ENCODE results near the gene TMOD4. TPM values are rescaled to one million over a fixed set of nuclear protein-coding genes. Genes with fewer than 3 reads are reported as not detected.
A peak's percentile ranks its signal among the peaks of the same experiment; 100 is the strongest.

TMOD4 gene
- polyA plus RNA-seq, 4 donors = 0.19 to 1.9 (median 0.38) TPM; not detected in 1

- H3K9me3 ChIP-seq (ENCODE audit: control insufficient read depth in 2 of 2, insufficient read depth in 1 of 2, low read depth in 1 of 2, low read length in 1 of 2) = no peaks in the 10 kb centered on the region
- no peak for DNase-seq
- peak overlapping the region in 1 of 3 donors; percentile 44 for H3K4me3 ChIP-seq (ENCODE audit: low read depth in 1 of 3, low read length in 3 of 3)
- 70 to 79% (median 75%) methylated on average over 53 to 74 of the region's 74 CpGs for WGBS, 3 donors
- H3K4me1 ChIP-seq (ENCODE audit: control insufficient read depth in 3 of 3, insufficient read depth in 2 of 3, low read depth in 1 of 3, low read length in 2 of 3) = peaks cover 0 to 10% (median 3%) of the 10 kb centered on the region in 3 donors
- H3K27ac ChIP-seq (ENCODE audit: low read depth in 1 of 3, low read length in 2 of 3) = no peak overlapping the region
- FAIRE-seq = no peak
- H3K36me3 ChIP-seq (ENCODE audit: control insufficient read depth in 3 of 3, insufficient read depth in 2 of 3, low read depth in 1 of 3, low read length in 3 of 3) = peaks cover 0 to 41% (median 0%) of the 10 kb centered on the region in 3 donors
- H3K27me3 ChIP-seq (ENCODE audit: control insufficient read depth in 3 of 3, insufficient read depth in 3 of 3, low read length in 3 of 3) = peaks cover 0 to 21% (median 0%) of the 10 kb centered on the region in 3 donors
Measured at GRCh38 chr1:151132335-151133017, 43.3 kb downstream of the TMOD4 start.

GRCh38 chr1:151131701-151132334 lies 44.0 kb downstream of the TMOD4 start:
- Histone ChIP-seq H3K27me3 (ENCODE audit: control insufficient read depth in 3 of 3, insufficient read depth in 3 of 3, low read length in 3 of 3) (peaks cover 0 to 21% (median 0%) of the 10 kb centered on the region in 3 donors), H3K27ac (ENCODE audit: low read depth in 1 of 3, low read length in 2 of 3) (peak overlapping the region in 2 of 3 donors; percentile 8 to 45), H3K9me3 (ENCODE audit: control insufficient read depth in 2 of 2, insufficient read depth in 1 of 2, low read depth in 1 of 2, low read length in 1 of 2) (no peaks in the 10 kb centered on the region), H3K4me3 (ENCODE audit: low read depth in 1 of 3, low read length in 3 of 3) (peak overlapping the region in 2 of 3 donors; percentile 6 to 44), H3K36me3 (ENCODE audit: control insufficient read depth in 3 of 3, insufficient read depth in 2 of 3, low read depth in 1 of 3, low read length in 3 of 3) (peaks cover 0 to 37% (median 0%) of the 10 kb centered on the region in 3 donors), H3K4me1 (ENCODE audit: control insufficient read depth in 3 of 3, insufficient read depth in 2 of 3, low read depth in 1 of 3, low read length in 2 of 3) (peaks cover 0 to 10% (median 3%) of the 10 kb centered on the region in 3 donors)
- 28 to 46% (median 43%) methylated on average over 33 to 39 of the region's 39 CpGs for WGBS, 3 donors
- DNase-seq (peak; percentile 27 to 40), FAIRE-seq (no peak)

GRCh38 chr1:151130987-151131586 lies 44.7 kb downstream of the TMOD4 start:
- Histone ChIP-seq H3K27me3 (ENCODE audit: control insufficient read depth in 3 of 3, insufficient read depth in 3 of 3, low read length in 3 of 3) (peaks cover 0 to 21% (median 0%) of the 10 kb centered on the region in 3 donors), H3K36me3 (ENCODE audit: control insufficient read depth in 3 of 3, insufficient read depth in 2 of 3, low read depth in 1 of 3, low read length in 3 of 3) (peaks cover 0 to 29% (median 0%) of the 10 kb centered on the region in 3 donors), H3K9me3 (ENCODE audit: control insufficient read depth in 2 of 2, insufficient read depth in 1 of 2, low read depth in 1 of 2, low read length in 1 of 2) (no peaks in the 10 kb centered on the region), H3K27ac (ENCODE audit: low read depth in 1 of 3, low read length in 2 of 3) (peak overlapping the region in 2 of 3 donors; percentile 8 to 45), H3K4me1 (ENCODE audit: control insufficient read depth in 3 of 3, insufficient read depth in 2 of 3, low read depth in 1 of 3, low read length in 2 of 3) (peaks cover 0 to 10% (median 3%) of the 10 kb centered on the region in 3 donors), H3K4me3 (ENCODE audit: low read depth in 1 of 3, low read length in 3 of 3) (peak overlapping the region in 2 of 3 donors; percentile 6 to 44)
- peak; percentile 85 to 92 for DNase-seq
- FAIRE-seq = no peak
- WGBS, 3 donors = 7 to 19% (median 7%) methylated on average over 43 to 45 of the region's 45 CpGs

GRCh38 chr1:151128800-151129199 lies 47.0 kb downstream of the TMOD4 start:
- Histone ChIP-seq H3K9me3 (ENCODE audit: control insufficient read depth in 2 of 2, insufficient read depth in 1 of 2, low read depth in 1 of 2, low read length in 1 of 2) (no peaks in the 10 kb centered on the region), H3K4me1 (ENCODE audit: control insufficient read depth in 3 of 3, insufficient read depth in 2 of 3, low read depth in 1 of 3, low read length in 2 of 3) (peaks cover 0 to 10% (median 3%) of the 10 kb centered on the region in 3 donors), H3K27ac (ENCODE audit: low read depth in 1 of 3, low read length in 2 of 3) (no peak overlapping the region), H3K27me3 (ENCODE audit: control insufficient read depth in 3 of 3, insufficient read depth in 3 of 3, low read length in 3 of 3) (peaks cover 0 to 20% (median 0%) of the 10 kb centered on the region in 3 donors), H3K4me3 (ENCODE audit: low read depth in 1 of 3, low read length in 3 of 3) (no peak overlapping the region), H3K36me3 (ENCODE audit: control insufficient read depth in 3 of 3, insufficient read depth in 2 of 3, low read depth in 1 of 3, low read length in 3 of 3) (peaks cover 0 to 9% (median 0%) of the 10 kb centered on the region in 3 donors)
- 83 to 95% (median 94%) methylated on average over 6 of the region's 6 CpGs for WGBS, 3 donors
- DNase-seq (no peak), FAIRE-seq (no peak)

- Histone ChIP-seq H3K9me3 (ENCODE audit: control insufficient read depth in 2 of 2, insufficient read depth in 1 of 2, low read depth in 1 of 2, low read length in 1 of 2) (no peaks in the 10 kb centered on the region), H3K4me1 (ENCODE audit: control insufficient read depth in 3 of 3, insufficient read depth in 2 of 3, low read depth in 1 of 3, low read length in 2 of 3) (no peaks in the 10 kb centered on the region), H3K36me3 (ENCODE audit: control insufficient read depth in 3 of 3, insufficient read depth in 2 of 3, low read depth in 1 of 3, low read length in 3 of 3) (peaks cover 0 to 13% (median 0%) of the 10 kb centered on the region in 3 donors), H3K27me3 (ENCODE audit: control insufficient read depth in 3 of 3, insufficient read depth in 3 of 3, low read length in 3 of 3) (no peaks in the 10 kb centered on the region), H3K27ac (ENCODE audit: low read depth in 1 of 3, low read length in 2 of 3) (peak overlapping the region in 1 of 3 donors; percentile 14), H3K4me3 (ENCODE audit: low read depth in 1 of 3, low read length in 3 of 3) (no peak overlapping the region)
- FAIRE-seq = no peak
- 85 to 90% (median 90%) methylated on average over 5 of the region's 5 CpGs for WGBS, 3 donors
- no peak for DNase-seq
Measured at GRCh38 chr1:151124763-151125403, 50.9 kb downstream of the TMOD4 start.

Other genes with a start within 250 kb of the TMOD4 start
- gene SETDB1, start 249.6 kb downstream of the TMOD4 start, polyA plus RNA-seq = 10 to 100 TPM; 12.7 to 56.1 (median 19.4) TPM
- gene CERS2, start 201.1 kb downstream of the TMOD4 start, polyA plus RNA-seq = 100 to 1,000 TPM; 111 to 366 (median 193) TPM
- gene ANXA9, start 193.7 kb downstream of the TMOD4 start, polyA plus RNA-seq = 1 to 10 TPM in 1 of 4 donors, under 1 TPM in 2, not detected in 1; 0.43 to 5.8 (median 0.89) TPM
- 10 to 100 TPM in 3 of 4 donors, 1 to 10 TPM in 1; 9.5 to 24.0 (median 16.8) TPM for gene MINDY1, start 169.1 kb downstream of the TMOD4 start, polyA plus RNA-seq
- gene PRUNE1, start 167.5 kb downstream of the TMOD4 start, polyA plus RNA-seq = 10 to 100 TPM; 15.1 to 31.6 (median 15.6) TPM
- under 1 TPM; 0.27 to 0.89 (median 0.62) TPM for gene BNIPL, start 139.4 kb downstream of the TMOD4 start, polyA plus RNA-seq
- 1 to 10 TPM in 3 of 4 donors, under 1 TPM in 1; 0.67 to 7.3 (median 3.7) TPM for gene C1orf56, start 128.2 kb downstream of the TMOD4 start, polyA plus RNA-seq
- 10 to 100 TPM; 22.8 to 46.6 (median 32.4) TPM for gene CDC42SE1, start 116.4 kb downstream of the TMOD4 start, polyA plus RNA-seq
- gene MLLT11, start 115.6 kb downstream of the TMOD4 start, polyA plus RNA-seq = 1 to 10 TPM in 2 of 4 donors, under 1 TPM in 2; 0.22 to 5.5 (median 2.4) TPM
- 10 to 100 TPM in 1 of 4 donors, 1 to 10 TPM in 3; 1.1 to 12.6 (median 5.0) TPM for gene GABPB2, start 105.2 kb downstream of the TMOD4 start, polyA plus RNA-seq
- gene SEMA6C, start 29.4 kb downstream of the TMOD4 start, polyA plus RNA-seq = 100 to 1,000 TPM in 1 of 4 donors, 10 to 100 TPM in 2, 1 to 10 TPM in 1; 8.7 to 140 (median 46.9) TPM
- 10 to 100 TPM in 1 of 4 donors, 1 to 10 TPM in 3; 1.6 to 16.2 (median 4.8) TPM for gene TNFAIP8L2, start 19.3 kb downstream of the TMOD4 start, polyA plus RNA-seq
- 1 to 10 TPM; 3.2 to 9.9 (median 6.2) TPM for gene LYSMD1, start 10.1 kb downstream of the TMOD4 start, polyA plus RNA-seq
- 10 to 100 TPM; 35.4 to 69.6 (median 47.4) TPM for gene SCNM1, start 9.8 kb downstream of the TMOD4 start, polyA plus RNA-seq
- gene VPS72, start 14.2 kb upstream of the TMOD4 start, polyA plus RNA-seq = 10 to 100 TPM; 27.3 to 40.1 (median 32.0) TPM
- 10 to 100 TPM; 18.8 to 31.7 (median 31.4) TPM for gene PIP5K1A, start 22.6 kb upstream of the TMOD4 start, polyA plus RNA-seq
- gene PSMD4, start 78.8 kb upstream of the TMOD4 start, polyA plus RNA-seq = 100 to 1,000 TPM; 112 to 182 (median 153) TPM
- gene ZNF687, start 106.3 kb upstream of the TMOD4 start, polyA plus RNA-seq = 10 to 100 TPM; 12.2 to 24.0 (median 12.9) TPM
- gene PI4KB, start 151.4 kb upstream of the TMOD4 start, polyA plus RNA-seq = 10 to 100 TPM; 30.3 to 52.5 (median 33.8) TPM
- gene RFX5, start 171.3 kb upstream of the TMOD4 start, polyA plus RNA-seq = 10 to 100 TPM; 12.4 to 36.8 (median 25.8) TPM
- 100 to 1,000 TPM in 2 of 4 donors, 10 to 100 TPM in 2; 83.7 to 302 (median 132) TPM for gene SELENBP1, start 196.7 kb upstream of the TMOD4 start, polyA plus RNA-seq
- 100 to 1,000 TPM; 230 to 434 (median 365) TPM for gene PSMB4, start 223.6 kb upstream of the TMOD4 start, polyA plus RNA-seq